SK-N-MC (cell line): Measurements from ENCODE around the gene MGAT5B.

Experiments used
- DNase-seq: peaks from one replicate; pipeline ENCODE4 v3.0.0-alpha.2; 2011; ENCODE audit warnings: low read depth, low spot score
- H3K27ac ChIP-seq: fragments of 200-600 bp; sonication (generic); 2 replicates; pipeline ENCODE4 v1.5.1; 2016; ENCODE audit warnings: mixed run types
- H3K36me3 ChIP-seq: fragments of 200-600 bp; sonication (generic); 2 replicates; pipeline ENCODE4 v1.6.1; 2017; ENCODE audit warnings: antibody characterized with exemption, low read length, mixed read lengths; ENCODE audit not compliant: insufficient read depth
- H3K4me3 ChIP-seq: fragments of 200-600 bp; sonication (generic); 2 replicates; pipeline ENCODE4 v1.5.1; 2016
- H3K9ac ChIP-seq: fragments of 200-600 bp; sonication (generic); 2 replicates; pipeline ENCODE4 v1.8.0; 2017; ENCODE audit warnings: mixed run types, mixed read lengths; ENCODE audit not compliant: insufficient read length
- H3K9me3 ChIP-seq: fragments of 200-600 bp; sonication (generic); 2 replicates; pipeline ENCODE4 v1.6.1; 2017; ENCODE audit warnings: low read depth, mild to moderate bottlenecking, antibody characterized with exemption, low read length, moderate library complexity, mixed read lengths
- EZH2 ChIP-seq: fragments of 200-600 bp; sonication (generic); IDR thresholded peaks from one replicate; pipeline ENCODE4 v1.6.1; 2017; ENCODE audit warnings: antibody characterized with exemption
- FOXP2 ChIP-seq: optimal IDR thresholded peaks from 2 replicates; pipeline ENCODE3; 2011; ENCODE audit warnings: mild to moderate bottlenecking, moderate library complexity; ENCODE audit not compliant: insufficient read depth; ENCODE audit errors: extremely low read length, control extremely low read depth
- POLR2AphosphoS5 ChIP-seq: IDR thresholded peaks from 2 replicates; pipeline ENCODE4 v1.6.1; 2012; ENCODE audit warnings: mild to moderate bottlenecking, low read depth, low read length, borderline replicate concordance

MGAT5B gene

GRCh38 chr17:76994237-76994637 lies 126.0 kb downstream of the MGAT5B start:
- H3K4me3 ChIP-seq: no peak overlapping the region
- no peak for DNase-seq

GRCh38 chr17:76995387-76996105 lies 127.3 kb downstream of the MGAT5B start:
- no peaks in the 10 kb centered on the region for H3K9me3 ChIP-seq
- no peak overlapping the region for H3K27ac ChIP-seq
- TF ChIP-seq POLR2AphosphoS5 (no peak), FOXP2 (no peak), EZH2 (no peak)
- H3K36me3 ChIP-seq: no peaks in the 10 kb centered on the region
- no peak for DNase-seq
- H3K4me3 ChIP-seq: no peak overlapping the region
- H3K9ac ChIP-seq: no peak overlapping the region

More at GRCh38 chr17:76994237-76994637, 126.0 kb downstream of the MGAT5B start:
- no peak overlapping the region for H3K9ac ChIP-seq
- TF ChIP-seq POLR2AphosphoS5 (no peak), EZH2 (no peak), FOXP2 (no peak)
- no peaks in the 10 kb centered on the region for H3K9me3 ChIP-seq
- H3K36me3 ChIP-seq: no peaks in the 10 kb centered on the region
- no peak overlapping the region for H3K27ac ChIP-seq

GRCh38 chr17:76996741-76997694 lies 128.8 kb downstream of the MGAT5B start:
- no peak for DNase-seq

GRCh38 chr17:76997981-76998531 lies 129.9 kb downstream of the MGAT5B start:
- DNase-seq: no peak
- H3K36me3 ChIP-seq: no peaks in the 10 kb centered on the region
- H3K27ac ChIP-seq: no peak overlapping the region
- no peaks in the 10 kb centered on the region for H3K9me3 ChIP-seq
- H3K9ac ChIP-seq: no peak overlapping the region
- TF ChIP-seq POLR2AphosphoS5 (no peak), EZH2 (no peak), FOXP2 (no peak)
- H3K4me3 ChIP-seq: no peak overlapping the region

More at GRCh38 chr17:76996741-76997694, 128.8 kb downstream of the MGAT5B start:
- Histone ChIP-seq H3K4me3 (no peak overlapping the region), H3K9ac (no peak overlapping the region), H3K9me3 (no peaks in the 10 kb centered on the region), H3K27ac (no peak overlapping the region), H3K36me3 (no peaks in the 10 kb centered on the region)
- no peak for TF ChIP-seq POLR2AphosphoS5

- H3K4me3 ChIP-seq: no peak overlapping the region
- H3K9me3 ChIP-seq: no peaks in the 10 kb centered on the region
- no peak overlapping the region for H3K27ac ChIP-seq
- no peak for TF ChIP-seq FOXP2
- TF ChIP-seq POLR2AphosphoS5: no peak
- no peak for TF ChIP-seq EZH2
- H3K36me3 ChIP-seq: no peaks in the 10 kb centered on the region
- no peak for DNase-seq
- no peak overlapping the region for H3K9ac ChIP-seq
Measured at GRCh38 chr17:76998839-76999238, 130.6 kb downstream of the MGAT5B start.
